Panc1 (cell line): ENCODE results near the gene EPHX1. TPM values are rescaled to one million over a fixed set of nuclear protein-coding genes. Genes with fewer than 3 reads are reported as not detected.
A peak's percentile ranks its signal among the peaks of the same experiment; 100 is the strongest.

Source experiments
- ATAC-seq: fragments of 200-7000 bp; cut with Tn5 transposase; 2 replicates; pipeline ENCODE4 v1.9.1; 2020; ENCODE audit warnings: mild to moderate bottlenecking, moderate library complexity
- BruUV-seq: library from RNA; stranded (reverse); fragments of 400-500 nt; replicated peaks from 2 replicates; lab custom pipeline; 2021; lab: Mats Ljungman, UMichigan
- CTCF ChIA-PET: fragments of 300-600 bp; sonication (Branson Sonifier 250); formaldehyde crosslinking; loops from one replicate; lab custom pipeline; 2022; ENCODE audit warnings: antibody characterized with exemption; lab: Charles Lee
- POLR2A ChIA-PET: fragments of 300-600 bp; sonication (Branson Sonifier 250); formaldehyde crosslinking; loops from one replicate; lab custom pipeline; 2022; ENCODE audit warnings: antibody characterized with exemption; lab: Charles Lee
- DNase-seq: peaks from one replicate; pipeline ENCODE4 v3.0.0-alpha.2; 2010; ENCODE audit warnings: low read depth, low spot score
- H3K27ac ChIP-seq: 2 replicates; pipeline ENCODE4 v1.5.1; 2011; ENCODE audit warnings: mild to moderate bottlenecking, low read length, inconsistent platforms
- H3K27me3 ChIP-seq: fragments of 200-500 bp; sonication (Bioruptor generic); 2 replicates; pipeline ENCODE4 v1.6.0; 2014; ENCODE audit warnings: low read length, inconsistent platforms; ENCODE audit not compliant: control insufficient read depth, insufficient read depth
- H3K36me3 ChIP-seq: fragments of 200-500 bp; sonication (Bioruptor generic); 2 replicates; pipeline ENCODE4 v1.5.1; 2014; ENCODE audit warnings: inconsistent platforms, mild to moderate bottlenecking, low read length, moderate library complexity; ENCODE audit not compliant: control insufficient read depth, insufficient read depth
- H3K4me1 ChIP-seq: 2 replicates; pipeline ENCODE4 v1.5.1; 2011; ENCODE audit warnings: inconsistent platforms, mild to moderate bottlenecking, low read length, moderate library complexity; ENCODE audit not compliant: control insufficient read depth, insufficient read depth
- H3K4me3 ChIP-seq, 2 experiments: 2 replicates each; pipeline ENCODE4 v1.5.1; 2011 to 2012; ENCODE audit warnings: low read depth in 2 of 2, low read length in 2 of 2, mild to moderate bottlenecking in 2 of 2, inconsistent platforms in 1 of 2, moderate library complexity in 1 of 2
- H3K9me3 ChIP-seq: fragments of 200-500 bp; sonication (Bioruptor generic); 2 replicates; pipeline ENCODE4 v1.5.1; 2014; ENCODE audit warnings: low read depth, mild to moderate bottlenecking, inconsistent platforms, low read length, moderate library complexity; ENCODE audit not compliant: control insufficient read depth, insufficient read depth
- POLR2AphosphoS5 ChIP-seq: IDR thresholded peaks from 2 replicates; pipeline ENCODE4 v1.6.1; 2012; ENCODE audit warnings: mild to moderate bottlenecking, low read depth, low read length, moderate library complexity
- REST ChIP-seq, 2 experiments: IDR thresholded peaks; 2 replicates each; pipeline ENCODE4 v1.6.1; 2011 to 2012; ENCODE audit warnings: low read depth in 2 of 2, control low read depth in 1 of 2, low read length in 1 of 2, mild to moderate bottlenecking in 1 of 2, moderate library complexity in 1 of 2; ENCODE audit not compliant: insufficient read depth in 1 of 2
- SIN3A ChIP-seq: IDR thresholded peaks from 2 replicates; pipeline ENCODE4 v1.6.1; 2012; ENCODE audit warnings: low read depth, mild to moderate bottlenecking, low read length, moderate library complexity, borderline replicate concordance; ENCODE audit not compliant: insufficient read depth
- TCF7L2 ChIP-seq: IDR thresholded peaks from 2 replicates; pipeline ENCODE4 v1.6.1; 2011; ENCODE audit warnings: mild to moderate bottlenecking, low read depth, low read length, inconsistent platforms
- in situ Hi-C: cut with HindIII; loops from 2 replicates; pipeline ENCODE4 v1.10.0; 2016; ENCODE audit warnings: low sequenced_read_pairs, low pct_unique_long_range_greater_than_20kb
- intact Hi-C: fragments of 100-400 bp; cut with micrococcal nuclease; formaldehyde crosslinking; loops from one replicate; pipeline ENCODE4 v1.10.0; 2022; ENCODE audit not compliant: unreplicated experiment
- total RNA-seq: library from RNA; stranded (reverse); gene quantifications from one replicate; pipeline ENCODE4 v1.2.1, GENCODE V29; 2021; ENCODE audit not compliant: unreplicated experiment
- TF ChIP-seq, protein P1 (sequence below): fragments of 450-650 bp; IDR thresholded peaks from 2 replicates; pipeline ENCODE4 v1.5.1; 2017; ENCODE audit warnings: mild to moderate bottlenecking

EPHX1 gene
- total RNA-seq, 1 experiment from 2014 or later = 76.4 TPM

DNA sequence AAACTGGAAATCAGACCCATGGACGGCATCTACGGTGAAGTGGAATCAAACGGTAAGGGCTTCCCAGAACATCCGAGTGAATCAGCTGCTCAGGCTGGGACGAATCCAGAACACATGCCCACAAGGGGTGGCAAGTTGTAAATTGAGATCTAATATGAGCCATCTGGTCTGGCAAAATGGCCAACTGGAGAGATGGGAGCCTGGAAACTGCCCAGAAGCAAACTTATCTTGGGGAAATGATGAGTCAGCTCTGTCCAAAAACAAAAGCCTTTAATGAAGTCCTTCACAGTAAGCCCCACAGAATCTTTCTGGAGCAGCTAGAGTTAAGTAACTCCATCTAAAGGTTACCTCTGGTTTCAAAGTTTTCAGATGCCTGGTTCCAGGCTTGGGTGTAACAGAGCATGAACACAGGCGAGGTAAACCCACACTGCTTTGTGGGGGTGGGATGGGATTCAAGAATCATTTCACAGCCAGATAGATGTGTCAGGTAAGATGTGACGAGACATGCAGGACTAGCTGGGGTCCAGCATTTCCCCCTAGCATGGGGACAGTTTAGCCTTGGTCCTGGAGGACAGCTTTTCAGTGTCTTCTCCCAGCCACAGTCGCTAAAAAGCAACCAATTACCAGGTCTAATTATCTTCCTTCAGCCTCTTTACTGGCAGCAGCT, 42.8 kb upstream of the EPHX1 start:
- Histone ChIP-seq H3K4me3 (no peak overlapping the region), H3K27me3 (no peaks in the 10 kb centered on the region), H3K9me3 (no peaks in the 10 kb centered on the region), H3K4me1 (peaks cover 30% of the 10 kb centered on the region), H3K36me3 (no peaks in the 10 kb centered on the region), H3K27ac (peak overlapping the region; percentile 61)
- CTCF ChIA-PET = no interaction called here
- DNase-seq (no peak), ATAC-seq (no peak)
- intact Hi-C loops = no loop called here
- no TSS peak for BruUV-seq
- POLR2A ChIA-PET = interaction anchor here (0.6 kb wide), 1 partner anchor 20 kb away, joined by 3 read pairs; no protein-coding TSS in a partner anchor
- TF ChIP-seq, protein P1, sequence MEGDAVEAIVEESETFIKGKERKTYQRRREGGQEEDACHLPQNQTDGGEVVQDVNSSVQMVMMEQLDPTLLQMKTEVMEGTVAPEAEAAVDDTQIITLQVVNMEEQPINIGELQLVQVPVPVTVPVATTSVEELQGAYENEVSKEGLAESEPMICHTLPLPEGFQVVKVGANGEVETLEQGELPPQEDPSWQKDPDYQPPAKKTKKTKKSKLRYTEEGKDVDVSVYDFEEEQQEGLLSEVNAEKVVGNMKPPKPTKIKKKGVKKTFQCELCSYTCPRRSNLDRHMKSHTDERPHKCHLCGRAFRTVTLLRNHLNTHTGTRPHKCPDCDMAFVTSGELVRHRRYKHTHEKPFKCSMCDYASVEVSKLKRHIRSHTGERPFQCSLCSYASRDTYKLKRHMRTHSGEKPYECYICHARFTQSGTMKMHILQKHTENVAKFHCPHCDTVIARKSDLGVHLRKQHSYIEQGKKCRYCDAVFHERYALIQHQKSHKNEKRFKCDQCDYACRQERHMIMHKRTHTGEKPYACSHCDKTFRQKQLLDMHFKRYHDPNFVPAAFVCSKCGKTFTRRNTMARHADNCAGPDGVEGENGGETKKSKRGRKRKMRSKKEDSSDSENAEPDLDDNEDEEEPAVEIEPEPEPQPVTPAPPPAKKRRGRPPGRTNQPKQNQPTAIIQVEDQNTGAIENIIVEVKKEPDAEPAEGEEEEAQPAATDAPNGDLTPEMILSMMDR = no peak
- in situ Hi-C loops = no loop called here

- ATAC-seq = 0 out of 2 replicates have a peak, but pooled peaks have one; percentile 14
- DNase-seq = no peak
- no peaks in the 10 kb centered on the region for H3K36me3 ChIP-seq
- in situ Hi-C loops (no loop called here), intact Hi-C loops (no loop called here)
- TF ChIP-seq, protein P1 = no peak
- TF ChIP-seq SIN3A = no peak
- TF ChIP-seq REST (IDR thresholded peaks at IDR 0.05; ENCODE audit: insufficient read depth in 1 of 2, low read depth in 2 of 2, low read length in 1 of 2) = no peak
- no peak for TF ChIP-seq POLR2AphosphoS5
- 0 out of 2 replicates have a peak, but pooled peaks have one; percentile 43 for TF ChIP-seq TCF7L2
- H3K9me3 ChIP-seq = no peaks in the 10 kb centered on the region
- peaks cover 36% of the 10 kb centered on the region for H3K4me1 ChIP-seq
- H3K27ac ChIP-seq = peak overlapping the region; percentile 25
- no TSS peak for BruUV-seq
- no peaks in the 10 kb centered on the region for H3K27me3 ChIP-seq
- no peak overlapping the region for H3K4me3 ChIP-seq
- CTCF ChIA-PET = interaction anchor here (0.6 to 0.7 kb wide), 2 partner anchors 56 to 293 kb away, joined by 4 to 8 read pairs; no protein-coding TSS in a partner anchor
- POLR2A ChIA-PET = interaction anchor here (0.6 kb wide), 3 partner anchors 21 to 63 kb away, joined by 3 to 15 read pairs (median 4); no protein-coding TSS in a partner anchor
Measured at GRCh38 chr1:225767634-225768540, 42.0 kb upstream of the EPHX1 start.
